Stimulated activated effector memory CD8-positive, alpha-beta T cell treated with anti-CD3 and anti-CD28 coated beads, Interleukin-12 subunit alpha, Interleukin-12 subunit beta, amount 100 ng/mL, for 72 hours (primary cell): ENCODE results near the gene IRF7.

Experiments used
- ATAC-seq: fragments of 150-1000 bp; cut with Tn5 transposase; 2 replicates; pipeline ENCODE4 v1.10.0; 2021
- DNase-seq, 2 donors: peaks; one replicate each; pipeline ENCODE4 v3.0.0; 2021 to 2022; ENCODE audit warnings: low spot score in 2 of 2
- H3K27ac Mint-ChIP-seq: one replicate; pipeline ENCODE4 v1.8.0; 2022; ENCODE audit warnings: mild to moderate bottlenecking, mixed read lengths
- H3K36me3 Mint-ChIP-seq: one replicate; pipeline ENCODE4 v1.8.0; 2022; ENCODE audit warnings: mild to moderate bottlenecking, mixed read lengths
- H3K4me1 Mint-ChIP-seq: one replicate; pipeline ENCODE4 v1.8.0; 2022; ENCODE audit warnings: mixed read lengths
- H3K4me3 Mint-ChIP-seq: one replicate; pipeline ENCODE4 v1.8.0; 2022; ENCODE audit warnings: mild to moderate bottlenecking, mixed read lengths
- H3K9me3 Mint-ChIP-seq: one replicate; pipeline ENCODE4 v1.8.0; 2022; ENCODE audit warnings: mixed read lengths

Gene IRF7

GRCh38 chr11:592501-592900, 23.2 kb downstream of the IRF7 start:
- H3K36me3 Mint-ChIP-seq: peaks cover 99% of the 10 kb centered on the region
- no peak for DNase-seq
- H3K4me1 Mint-ChIP-seq: peaks cover 46% of the 10 kb centered on the region
- no peak overlapping the region for H3K4me3 Mint-ChIP-seq
- peak overlapping the region; percentile 37 for H3K27ac Mint-ChIP-seq
- no peaks in the 10 kb centered on the region for H3K9me3 Mint-ChIP-seq
- no peak for ATAC-seq

GRCh38 chr11:590997-591396, 24.8 kb downstream of the IRF7 start:
- Mint-ChIP-seq H3K36me3 (peaks cover 98% of the 10 kb centered on the region), H3K4me1 (peaks cover 48% of the 10 kb centered on the region), H3K4me3 (no peak overlapping the region), H3K9me3 (no peaks in the 10 kb centered on the region), H3K27ac (no peak overlapping the region)
- no peak for ATAC-seq
- no peak for DNase-seq

GRCh38 chr11:589798-590197, 26.0 kb downstream of the IRF7 start:
- Mint-ChIP-seq H3K9me3 (no peaks in the 10 kb centered on the region), H3K4me3 (no peak overlapping the region), H3K36me3 (peaks cover 92% of the 10 kb centered on the region), H3K4me1 (peaks cover 48% of the 10 kb centered on the region), H3K27ac (peak overlapping the region; percentile 63)
- DNase-seq (no peak), ATAC-seq (no peak)

GRCh38 chr11:587978-588380, 27.8 kb downstream of the IRF7 start:
- H3K4me1 Mint-ChIP-seq: peaks cover 36% of the 10 kb centered on the region
- H3K27ac Mint-ChIP-seq: peak overlapping the region; percentile 94
- H3K36me3 Mint-ChIP-seq: peaks cover 92% of the 10 kb centered on the region
- H3K9me3 Mint-ChIP-seq: no peaks in the 10 kb centered on the region
- DNase-seq: peak in 1 of 2 donors; percentile 77
- peak; percentile 98 for ATAC-seq
- H3K4me3 Mint-ChIP-seq: peak overlapping the region; percentile 76

GRCh38 chr11:587546-587945, 28.2 kb downstream of the IRF7 start:
- H3K9me3 Mint-ChIP-seq: no peaks in the 10 kb centered on the region
- DNase-seq (no peak), ATAC-seq (peak; percentile 44)
- H3K36me3 Mint-ChIP-seq: peaks cover 92% of the 10 kb centered on the region
- H3K27ac Mint-ChIP-seq: peak overlapping the region; percentile 94
- H3K4me3 Mint-ChIP-seq: peak overlapping the region; percentile 76
- peaks cover 35% of the 10 kb centered on the region for H3K4me1 Mint-ChIP-seq

GRCh38 chr11:586376-587316, 29.1 kb downstream of the IRF7 start:
- Mint-ChIP-seq H3K27ac (peak overlapping the region; percentile 94), H3K4me1 (peaks cover 39% of the 10 kb centered on the region), H3K36me3 (peaks cover 92% of the 10 kb centered on the region), H3K4me3 (peak overlapping the region; percentile 76), H3K9me3 (no peaks in the 10 kb centered on the region)
- DNase-seq (no peak), ATAC-seq (no peak)

GRCh38 chr11:584287-584686, 31.5 kb downstream of the IRF7 start:
- Mint-ChIP-seq H3K4me3 (no peak overlapping the region), H3K27ac (peak overlapping the region; percentile 52), H3K4me1 (peaks cover 52% of the 10 kb centered on the region), H3K9me3 (no peaks in the 10 kb centered on the region), H3K36me3 (peaks cover 86% of the 10 kb centered on the region)
- ATAC-seq (no peak), DNase-seq (no peak)

GRCh38 chr11:581752-582151, 34.0 kb downstream of the IRF7 start:
- Mint-ChIP-seq H3K27ac (peak overlapping the region; percentile 83), H3K9me3 (no peaks in the 10 kb centered on the region)
- ATAC-seq: no peak

GRCh38 chr11:581342-581741, 34.4 kb downstream of the IRF7 start:
- Mint-ChIP-seq H3K9me3 (no peaks in the 10 kb centered on the region), H3K36me3 (peaks cover 83% of the 10 kb centered on the region), H3K4me3 (no peak overlapping the region), H3K4me1 (peaks cover 50% of the 10 kb centered on the region), H3K27ac (peak overlapping the region; percentile 83)
- no peak for ATAC-seq
- DNase-seq: no peak

More at GRCh38 chr11:581752-582151, 34.0 kb downstream of the IRF7 start:
- Mint-ChIP-seq H3K4me1 (peaks cover 54% of the 10 kb centered on the region), H3K36me3 (peaks cover 85% of the 10 kb centered on the region), H3K4me3 (no peak overlapping the region)
- no peak for DNase-seq

- peaks cover 49% of the 10 kb centered on the region for H3K4me1 Mint-ChIP-seq
- DNase-seq: no peak
- peak overlapping the region; percentile 82 for H3K4me3 Mint-ChIP-seq
- H3K27ac Mint-ChIP-seq: peak overlapping the region; percentile 40
- no peaks in the 10 kb centered on the region for H3K9me3 Mint-ChIP-seq
- peaks cover 86% of the 10 kb centered on the region for H3K36me3 Mint-ChIP-seq
- no peak for ATAC-seq
These were observed 35.7 kb downstream of the IRF7 start for GRCh38 chr11:579830-580601.

GRCh38 chr11:578276-579035, 37.3 kb downstream of the IRF7 start:
- peaks cover 70% of the 10 kb centered on the region for H3K36me3 Mint-ChIP-seq
- peak overlapping the region; percentile 45 for H3K27ac Mint-ChIP-seq
- DNase-seq (no peak), ATAC-seq (no peak)
- H3K4me3 Mint-ChIP-seq: peak overlapping the region; percentile 82
- H3K4me1 Mint-ChIP-seq: peaks cover 60% of the 10 kb centered on the region
- no peaks in the 10 kb centered on the region for H3K9me3 Mint-ChIP-seq

GRCh38 chr11:577611-577894, 38.2 kb downstream of the IRF7 start:
- Mint-ChIP-seq H3K9me3 (no peaks in the 10 kb centered on the region), H3K27ac (peak overlapping the region; percentile 84), H3K4me1 (peaks cover 60% of the 10 kb centered on the region), H3K4me3 (peak overlapping the region; percentile 82), H3K36me3 (peaks cover 61% of the 10 kb centered on the region)
- no peak for ATAC-seq
- DNase-seq: no peak

GRCh38 chr11:576811-577610, 38.7 kb downstream of the IRF7 start:
- H3K36me3 Mint-ChIP-seq: peaks cover 56% of the 10 kb centered on the region
- peak overlapping the region; percentile 84 for H3K27ac Mint-ChIP-seq
- peak overlapping the region; percentile 82 for H3K4me3 Mint-ChIP-seq

GRCh38 chr11:575996-576768, 39.6 kb downstream of the IRF7 start, which contains the start of gene PHRF1:
Gene PHRF1, plus strand, starts transcription at chr11:576470. Its CDS starts 5,043 bp downstream, at chr11:581513.
- ATAC-seq (peak; percentile 93), DNase-seq (peak; percentile 95 to 97)
- Mint-ChIP-seq H3K4me1 (peaks cover 51% of the 10 kb centered on the region), H3K9me3 (no peaks in the 10 kb centered on the region), H3K4me3 (peak within 1 kb of the TSS; percentile 82), H3K27ac (peak within 1 kb of the TSS; percentile 99), H3K36me3 (peaks cover 48% of the 10 kb centered on the region)

More at GRCh38 chr11:576811-577610, 38.7 kb downstream of the IRF7 start:
- Mint-ChIP-seq H3K9me3 (no peaks in the 10 kb centered on the region), H3K4me1 (peaks cover 60% of the 10 kb centered on the region)
- DNase-seq (peak in 1 of 2 donors; percentile 58), ATAC-seq (no peak)
